Sigmoid colon (tissue), 7 donors: ENCODE measurements around the gene SH2D2A. TPM values are rescaled to one million over a fixed set of nuclear protein-coding genes. Genes with fewer than 3 reads are reported as not detected.
"Not testable (repeated sequence)": the region's sequence is repeated elsewhere in the genome, so short reads cannot be mapped to it uniquely, and the experiment has no call there.

Experiments used
- DNase-seq: peaks from one replicate; pipeline ENCODE4 v3.0.0-alpha.2; 2019
- H3K27ac ChIP-seq, 4 donors: fragments of 200-600 bp; sonication (generic); one replicate each; pipeline ENCODE4 v1.5.1; 2016 to 2019; ENCODE audit warnings: mild to moderate bottlenecking in 1 of 4
- H3K27me3 ChIP-seq, 3 donors: fragments of 200-600 bp; sonication (generic); one replicate each; pipeline ENCODE4 v1.5.1; 2019; ENCODE audit warnings: mild to moderate bottlenecking in 1 of 3
- H3K36me3 ChIP-seq, 4 donors: fragments of 200-600 bp; sonication (generic); one replicate each; pipeline ENCODE4 v1.5.1; 2016 to 2019
- H3K4me1 ChIP-seq, 4 donors: fragments of 200-600 bp; sonication (generic); one replicate each; pipeline ENCODE4 v1.5.1; 2017 to 2019
- H3K4me3 ChIP-seq, 4 donors: fragments of 200-600 bp; sonication (generic); one replicate each; pipeline ENCODE4 v1.5.1; 2017 to 2019; ENCODE audit warnings: mild to moderate bottlenecking in 2 of 4, moderate library complexity in 1 of 4
- H3K9me3 ChIP-seq, 4 donors: fragments of 200-600 bp in 3 of 4; sonication (generic) in 3 of 4; one replicate each; pipeline versions ENCODE4 v1.5.1 to v1.6.1; 2013 to 2019
- CTCF ChIP-seq, 4 experiments: fragments of 450-650 bp in 3 of 4; fragments of 200-600 bp in 1 of 4; IDR thresholded peaks; one replicate each; pipeline ENCODE4 v1.5.1; 2016 to 2019; ENCODE audit warnings: antibody characterized with exemption in 4 of 4, mild to moderate bottlenecking in 3 of 4, moderate library complexity in 2 of 4
- EP300 ChIP-seq, 4 donors: sonication (generic); formaldehyde crosslinking; IDR thresholded peaks; one replicate each; pipeline ENCODE4 v1.6.1; 2017; ENCODE audit warnings: antibody characterized with exemption in 4 of 4
- POLR2A ChIP-seq, 2 donors: fragments of 450-650 bp; IDR thresholded peaks; one replicate each; pipeline ENCODE4 v1.6.1; 2016; ENCODE audit warnings: antibody characterized with exemption in 2 of 2, mild to moderate bottlenecking in 2 of 2, moderate library complexity in 2 of 2
- POLR2AphosphoS5 ChIP-seq, 4 donors: sonication (generic); formaldehyde crosslinking; IDR thresholded peaks; one replicate each; pipeline ENCODE4 v1.6.1; 2017; ENCODE audit warnings: antibody characterized with exemption in 4 of 4
- WGBS, 2 donors: extraction: QIAGEN DNeasy Blood & Tissue Kit; methylation state at CpG; one replicate each; pipeline ENCODE4 v1.1.7; 2013; 5-methylcytosine and 5-hydroxymethylcytosine counted together
- intact Hi-C: fragments of 100-400 bp; cut with DNase I; formaldehyde crosslinking; loops from one replicate; pipeline ENCODE4 v1.15.1; 2023
- polyA plus RNA-seq, 3 donors: library from polyadenylated mRNA; stranded (reverse); fragments of 200-250 nt; gene quantifications; one replicate each; pipeline ENCODE4 v1.2.3, GENCODE V29; 2013
- total RNA-seq, 4 donors: library from RNA; depleted of rRNA; stranded (reverse); fragments of >200 nt; gene quantifications; one replicate each; pipeline ENCODE4 v1.1.0, GENCODE V29; 2016
- donor health status: healthy with polysubstance abuse.
- donor health status: Bipolar disorder and iron deficiency.
- donor health status: healthy.

The SH2D2A gene
- total and polyA plus RNA-seq, 7 donors, result 0.69 to 8.2 (median 3.3) TPM

GRCh38 chr1:156760796-156761104 lies 55.9 kb downstream of the SH2D2A start:
- TF ChIP-seq EP300 (IDR thresholded peaks at IDR 0.05) (no peak), POLR2A (IDR thresholded peaks at IDR 0.05) (no peak), POLR2AphosphoS5 (IDR thresholded peaks at IDR 0.05) (no peak), CTCF (IDR thresholded peaks at IDR 0.05) (no peak)
- Histone ChIP-seq H3K27me3 (no peaks in the 10 kb centered on the region), H3K36me3 (no peaks in the 10 kb centered on the region), H3K4me3 (no peak overlapping the region), H3K27ac (no peak overlapping the region), H3K9me3 (no peaks in the 10 kb centered on the region), H3K4me1 (peaks cover 0 to 2% (median under 1%) of the 10 kb centered on the region in 4 donors)
- intact Hi-C loops, result no loop called here
- DNase-seq, result no peak
- WGBS, 2 donors, result 81% methylated on average over 4 of the region's 4 CpGs

- no peak overlapping the region for H3K27ac ChIP-seq
- no peak for TF ChIP-seq POLR2A (IDR thresholded peaks at IDR 0.05)
- no peak for TF ChIP-seq POLR2AphosphoS5 (IDR thresholded peaks at IDR 0.05)
- no peak for TF ChIP-seq EP300 (IDR thresholded peaks at IDR 0.05)
- TF ChIP-seq CTCF (IDR thresholded peaks at IDR 0.05), result no peak
- H3K27me3 ChIP-seq, result no peaks in the 10 kb centered on the region
- peak; percentile 36 for DNase-seq
- no peaks in the 10 kb centered on the region for H3K36me3 ChIP-seq
- intact Hi-C loops, result no loop called here
- H3K4me1 ChIP-seq, result no peaks in the 10 kb centered on the region
- 67 to 76% methylated on average over 6 of the region's 6 CpGs for WGBS, 2 donors
- no peaks in the 10 kb centered on the region for H3K9me3 ChIP-seq
- H3K4me3 ChIP-seq, result no peak overlapping the region
Measured at GRCh38 chr1:156760092-156760795, 56.4 kb downstream of the SH2D2A start.

GRCh38 chr1:156757572-156758253 lies 58.9 kb downstream of the SH2D2A start:
- H3K4me1 ChIP-seq, result peaks cover 0 to 12% (median 7%) of the 10 kb centered on the region in 4 donors
- H3K4me3 ChIP-seq, H3K9me3 ChIP-seq, H3K36me3 ChIP-seq, H3K27me3 ChIP-seq, H3K27ac ChIP-seq, intact Hi-C loops: not testable (repeated sequence)
- 91 to 96% methylated on average over 10 of the region's 10 CpGs for WGBS, 2 donors
- DNase-seq, result peak; percentile 33

- WGBS, 2 donors, result 99 to 100% methylated on average over 1 of the region's 1 CpG
- Histone ChIP-seq H3K27me3 (no peaks in the 10 kb centered on the region), H3K27ac (no peak overlapping the region), H3K9me3 (no peaks in the 10 kb centered on the region), H3K4me3 (no peak overlapping the region), H3K36me3 (no peaks in the 10 kb centered on the region), H3K4me1 (peaks cover 0 to 16% (median 13%) of the 10 kb centered on the region in 4 donors)
- intact Hi-C loops, result no loop called here
- no peak for DNase-seq
- no peak for TF ChIP-seq POLR2A (IDR thresholded peaks at IDR 0.05)
- no peak for TF ChIP-seq CTCF (IDR thresholded peaks at IDR 0.05)
- no peak for TF ChIP-seq POLR2AphosphoS5 (IDR thresholded peaks at IDR 0.05)
- no peak for TF ChIP-seq EP300 (IDR thresholded peaks at IDR 0.05)
Measured at GRCh38 chr1:156756355-156756754, 60.3 kb downstream of the SH2D2A start.

Other genes with a start within 250 kb of the SH2D2A start
- gene IQGAP3, start 244.3 kb downstream of the SH2D2A start, total RNA-seq, result under 1 TPM in 3 of 4 donors, not detected in 1; 0.55 to 0.81 (median 0.71) TPM
- 10 to 100 TPM in 1 of 3 donors, under 1 TPM in 2; 0.60 to 11.2 (median 0.92) TPM for gene IQGAP3, start 244.3 kb downstream of the SH2D2A start, polyA plus RNA-seq
- gene TTC24, start 237.1 kb downstream of the SH2D2A start, total RNA-seq, result not detected
- 1 to 10 TPM in 1 of 3 donors, not detected in 2; 2.6 TPM for gene TTC24, start 237.1 kb downstream of the SH2D2A start, polyA plus RNA-seq
- gene NAXE, start 225.1 kb downstream of the SH2D2A start, total RNA-seq, result 100 to 1,000 TPM in 1 of 4 donors, 10 to 100 TPM in 3; 59.3 to 113 (median 67.2) TPM
- gene NAXE, start 225.1 kb downstream of the SH2D2A start, polyA plus RNA-seq, result 10 to 100 TPM; 80.8 to 91.6 (median 84.1) TPM
- gene GPATCH4, start 215.4 kb downstream of the SH2D2A start, total RNA-seq, result 10 to 100 TPM; 12.2 to 22.9 (median 17.3) TPM
- gene GPATCH4, start 215.4 kb downstream of the SH2D2A start, polyA plus RNA-seq, result 10 to 100 TPM; 10.2 to 32.9 (median 18.0) TPM
- gene HAPLN2, start 197.4 kb downstream of the SH2D2A start, total RNA-seq, result 1 to 10 TPM in 1 of 4 donors, under 1 TPM in 1, not detected in 2; 0.71 to 1.2 TPM
- under 1 TPM in 1 of 3 donors, not detected in 2; 0.10 TPM for gene HAPLN2, start 197.4 kb downstream of the SH2D2A start, polyA plus RNA-seq
- 1 to 10 TPM in 3 of 4 donors, not detected in 1; 2.0 to 2.9 (median 2.3) TPM for gene BCAN, start 174.7 kb downstream of the SH2D2A start, total RNA-seq
- under 1 TPM in 1 of 3 donors, not detected in 2; 0.12 TPM for gene BCAN, start 174.7 kb downstream of the SH2D2A start, polyA plus RNA-seq
- gene NES, start 139.4 kb downstream of the SH2D2A start, total RNA-seq, result 10 to 100 TPM in 2 of 4 donors, 1 to 10 TPM in 2; 7.1 to 21.0 (median 10.4) TPM
- gene NES, start 139.4 kb downstream of the SH2D2A start, polyA plus RNA-seq, result 1 to 10 TPM in 2 of 3 donors, under 1 TPM in 1; 0.60 to 6.9 (median 1.8) TPM
- gene CRABP2, start 111.3 kb downstream of the SH2D2A start, total RNA-seq, result 1 to 10 TPM; 3.1 to 7.8 (median 5.4) TPM
- gene CRABP2, start 111.3 kb downstream of the SH2D2A start, polyA plus RNA-seq, result 1 to 10 TPM in 1 of 3 donors, not detected in 2; 4.9 TPM
- gene METTL25B, start 88.4 kb downstream of the SH2D2A start, total RNA-seq, result 10 to 100 TPM; 11.8 to 21.6 (median 13.7) TPM
- gene METTL25B, start 88.4 kb downstream of the SH2D2A start, polyA plus RNA-seq, result 10 to 100 TPM; 19.0 to 33.1 (median 22.8) TPM
- gene ISG20L2, start 88.1 kb downstream of the SH2D2A start, total RNA-seq, result 10 to 100 TPM; 13.6 to 17.6 (median 16.7) TPM
- gene ISG20L2, start 88.1 kb downstream of the SH2D2A start, polyA plus RNA-seq, result 10 to 100 TPM; 12.0 to 23.4 (median 17.1) TPM
- 10 to 100 TPM; 53.0 to 68.5 (median 59.7) TPM for gene MRPL24, start 75.8 kb downstream of the SH2D2A start, total RNA-seq
- 10 to 100 TPM; 72.7 to 81.1 (median 81.0) TPM for gene MRPL24, start 75.8 kb downstream of the SH2D2A start, polyA plus RNA-seq
- gene HDGF, start 65.2 kb downstream of the SH2D2A start, total RNA-seq, result 100 to 1,000 TPM; 108 to 128 (median 116) TPM
- 100 to 1,000 TPM; 156 to 297 (median 202) TPM for gene HDGF, start 65.2 kb downstream of the SH2D2A start, polyA plus RNA-seq
- 10 to 100 TPM; 27.5 to 34.1 (median 32.4) TPM for gene PRCC, start 49.3 kb downstream of the SH2D2A start, total RNA-seq
- gene PRCC, start 49.3 kb downstream of the SH2D2A start, polyA plus RNA-seq, result 10 to 100 TPM; 42.0 to 49.7 (median 48.3) TPM
- gene INSRR, start 42.3 kb upstream of the SH2D2A start, total RNA-seq, result not detected
- gene INSRR, start 42.3 kb upstream of the SH2D2A start, polyA plus RNA-seq, result under 1 TPM in 1 of 3 donors, not detected in 2; 0.06 TPM
- 1 to 10 TPM; 1.5 to 4.9 (median 3.6) TPM for gene NTRK1, start 44.0 kb upstream of the SH2D2A start, total RNA-seq
- gene NTRK1, start 44.0 kb upstream of the SH2D2A start, polyA plus RNA-seq, result under 1 TPM in 2 of 3 donors, not detected in 1; 0.42 to 0.60 TPM
- gene PEAR1, start 76.9 kb upstream of the SH2D2A start, total RNA-seq, result 1 to 10 TPM; 3.6 to 8.3 (median 5.6) TPM
- 1 to 10 TPM in 1 of 3 donors, under 1 TPM in 2; under 0.01 to 3.8 (median 0.69) TPM for gene PEAR1, start 76.9 kb upstream of the SH2D2A start, polyA plus RNA-seq
- not detected for gene LRRC71, start 103.8 kb upstream of the SH2D2A start, total RNA-seq
- under 1 TPM in 1 of 3 donors, not detected in 2; 0.07 TPM for gene LRRC71, start 103.8 kb upstream of the SH2D2A start, polyA plus RNA-seq
- 10 to 100 TPM; 27.5 to 46.8 (median 33.6) TPM for gene ARHGEF11, start 228.9 kb upstream of the SH2D2A start, total RNA-seq
- 10 to 100 TPM; 14.8 to 26.9 (median 16.8) TPM for gene ARHGEF11, start 228.9 kb upstream of the SH2D2A start, polyA plus RNA-seq